ENCODE measurements around the gene C4A.
"Not testable (repeated sequence)": the region's sequence is repeated elsewhere in the genome, so short reads cannot be mapped to it uniquely, and the experiment has no call there.

DNA sequence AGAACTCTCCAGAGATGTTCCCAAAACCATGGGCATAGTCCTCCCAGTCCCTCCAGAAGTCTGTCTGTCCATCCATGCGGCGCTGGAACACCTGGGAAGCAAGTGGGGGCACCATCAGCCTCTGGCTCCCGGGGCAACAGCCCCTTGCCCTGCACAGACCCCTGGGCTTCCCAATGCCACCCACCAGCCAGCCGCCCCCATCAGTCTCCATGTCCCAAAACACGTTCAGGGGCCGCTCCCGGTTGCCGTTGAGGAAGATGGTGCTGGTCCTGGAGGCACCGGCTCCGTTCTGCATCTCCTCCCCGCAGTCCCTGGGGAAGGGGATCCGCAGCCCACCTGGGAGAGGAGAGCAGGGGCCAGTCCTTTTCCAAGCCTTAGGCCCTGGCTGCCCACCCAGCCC lies 27.7 kb downstream of the C4A start:
- TF ChIP-seq, protein P1, sequence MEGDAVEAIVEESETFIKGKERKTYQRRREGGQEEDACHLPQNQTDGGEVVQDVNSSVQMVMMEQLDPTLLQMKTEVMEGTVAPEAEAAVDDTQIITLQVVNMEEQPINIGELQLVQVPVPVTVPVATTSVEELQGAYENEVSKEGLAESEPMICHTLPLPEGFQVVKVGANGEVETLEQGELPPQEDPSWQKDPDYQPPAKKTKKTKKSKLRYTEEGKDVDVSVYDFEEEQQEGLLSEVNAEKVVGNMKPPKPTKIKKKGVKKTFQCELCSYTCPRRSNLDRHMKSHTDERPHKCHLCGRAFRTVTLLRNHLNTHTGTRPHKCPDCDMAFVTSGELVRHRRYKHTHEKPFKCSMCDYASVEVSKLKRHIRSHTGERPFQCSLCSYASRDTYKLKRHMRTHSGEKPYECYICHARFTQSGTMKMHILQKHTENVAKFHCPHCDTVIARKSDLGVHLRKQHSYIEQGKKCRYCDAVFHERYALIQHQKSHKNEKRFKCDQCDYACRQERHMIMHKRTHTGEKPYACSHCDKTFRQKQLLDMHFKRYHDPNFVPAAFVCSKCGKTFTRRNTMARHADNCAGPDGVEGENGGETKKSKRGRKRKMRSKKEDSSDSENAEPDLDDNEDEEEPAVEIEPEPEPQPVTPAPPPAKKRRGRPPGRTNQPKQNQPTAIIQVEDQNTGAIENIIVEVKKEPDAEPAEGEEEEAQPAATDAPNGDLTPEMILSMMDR (conservative IDR thresholded peaks at IDR 0.05; ENCODE audit: low read depth, low read length): not testable (repeated sequence)
- TF ChIP-seq EZH2 (IDR thresholded peaks at IDR 0.05; ENCODE audit: low read length, unreplicated experiment): not testable (repeated sequence)
